A549 (cell line): ENCODE measurements around the gene NCOA7.

ENCODE experiments used
- CBX2 ChIP-seq: fragments of 200-600 bp; sonication (generic); IDR thresholded peaks from 2 replicates; pipeline ENCODE4 v1.6.1; 2016; ENCODE audit warnings: low read depth, mild to moderate bottlenecking, borderline replicate concordance
- CTCF ChIP-seq: fragments of >200 bp; sonication (Bioruptor Twin); formaldehyde crosslinking; IDR thresholded peaks from 3 replicates; pipeline ENCODE4 v1.5.1; 2016
- RCOR1 ChIP-seq: fragments of 150-350 bp; IDR thresholded peaks from 2 replicates; pipeline ENCODE4 v1.6.1; 2014; ENCODE audit warnings: antibody characterized with exemption, low read length, low read depth
- SREBF2 ChIP-seq: fragments of 450-650 bp; IDR thresholded peaks from 2 replicates; pipeline ENCODE4 v1.6.1; 2014; ENCODE audit warnings: mild to moderate bottlenecking, moderate library complexity

GRCh38 chr6:125745281-125746018 is 45.3 kb upstream of the NCOA7 start:
- no peak for TF ChIP-seq CBX2
- no peak for TF ChIP-seq CTCF
- TF ChIP-seq SREBF2: no peak
- TF ChIP-seq RCOR1: no peak
